ENCODE results near the gene ARHGAP26.

- TF ChIP-seq CTCF (IDR thresholded peaks at IDR 0.05) = no peak
- no peak for TF ChIP-seq POLR2AphosphoS5 (IDR thresholded peaks at IDR 0.05)
Measured at GRCh38 chr5:142758062-142758795, 11.9 kb upstream of the ARHGAP26 start.
